Measurements from ENCODE around the gene SRPX2. TPM values are rescaled to one million over a fixed set of nuclear protein-coding genes. Genes with fewer than 3 reads are reported as not detected.

Gene SRPX2
- total RNA-seq, 6 experiments from 2014 or later, result 3.1 to 13.7 (median 3.7) TPM

DNA sequence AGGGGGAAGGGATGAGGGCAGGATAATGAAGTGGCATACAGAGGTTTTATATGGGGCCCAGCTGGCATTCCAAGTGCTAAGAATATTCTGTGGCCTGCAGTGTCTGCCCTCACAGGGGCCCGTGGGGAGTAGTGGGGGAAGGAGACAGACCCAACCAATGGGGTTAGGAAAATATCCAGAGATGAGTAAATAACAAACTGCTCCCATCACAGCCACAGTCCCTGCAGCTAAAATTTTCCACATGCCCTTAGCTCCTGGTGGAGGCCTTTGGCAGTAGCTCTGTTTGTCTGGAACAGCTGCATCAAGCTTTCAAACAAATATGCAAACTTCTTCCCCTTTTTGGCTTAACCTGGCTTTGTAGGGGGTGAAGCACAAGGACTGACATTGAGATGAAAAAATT, 3.1 kb downstream of the SRPX2 start:
- H3K36me3 ChIP-seq, result no peaks in the 10 kb centered on the region
- 17% methylated on average over 1 of the region's 1 CpG for WGBS (ENCODE audit: insufficient coverage, low coverage, low lambda C conversion rate, missing lambda C conversion rate)
- peak overlapping the region; percentile 80 to 83 (median 82) for H3K27ac ChIP-seq
- ATAC-seq, result peak in 3 of 4 donors; percentile 5 to 59 (median 20)
- intact Hi-C loops (cut with DNase I), result no loop called here
- DNase-seq, result no peak
- H3K9me3 ChIP-seq, result no peaks in the 10 kb centered on the region
- H3K4me3 ChIP-seq, result no peak overlapping the region
- peaks cover 0 to 34% (median 10%) of the 10 kb centered on the region in 4 donors for H3K4me1 ChIP-seq
- H3K27me3 ChIP-seq, result no peaks in the 10 kb centered on the region
- TF ChIP-seq POLR2A (IDR thresholded peaks at IDR 0.05) (no peak), CTCF (IDR thresholded peaks at IDR 0.05) (peak in 1 of 4 donors; percentile 16)

DNA sequence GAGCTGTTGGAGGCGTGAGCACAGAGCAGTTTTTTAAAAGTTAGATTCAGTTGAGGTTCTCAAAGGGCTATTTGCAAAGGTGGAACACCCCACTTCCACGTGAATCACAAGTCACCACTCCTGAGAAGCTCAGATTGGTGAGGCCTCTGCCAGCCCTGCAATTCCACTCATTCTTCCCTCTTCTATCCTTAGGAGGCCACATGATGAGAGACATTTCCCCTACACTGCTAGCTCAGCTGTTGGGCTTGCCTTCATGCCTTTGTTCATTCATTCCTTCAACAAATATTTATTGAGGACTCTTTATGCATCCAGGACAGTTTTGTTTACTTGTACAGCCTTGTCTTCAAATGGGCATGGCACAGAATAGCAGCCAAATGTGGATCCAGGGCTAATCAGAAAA, 3.7 kb downstream of the SRPX2 start:
- Histone ChIP-seq H3K9me3 (no peaks in the 10 kb centered on the region), H3K4me1 (peaks cover 0 to 34% (median 10%) of the 10 kb centered on the region in 4 donors), H3K36me3 (no peaks in the 10 kb centered on the region), H3K27ac (peak overlapping the region; percentile 80 to 83 (median 82)), H3K27me3 (no peaks in the 10 kb centered on the region), H3K4me3 (no peak overlapping the region)
- no peak for DNase-seq
- peak in 2 of 4 donors; percentile 12 to 27 for ATAC-seq
- intact Hi-C loops (cut with DNase I), result no loop called here
- TF ChIP-seq CTCF (IDR thresholded peaks at IDR 0.05) (no peak), POLR2A (IDR thresholded peaks at IDR 0.05) (no peak)
- WGBS (ENCODE audit: insufficient coverage, low coverage, low lambda C conversion rate, missing lambda C conversion rate), result 25% methylated on average over 2 of the region's 2 CpGs

- peak; percentile 27 to 62 (median 38) for ATAC-seq
Observed at GRCh38 chrX:100648458-100649417, 4.7 kb downstream of the SRPX2 start.

More at GRCh38 chrX:100648458-100649417, 4.7 kb downstream of the SRPX2 start:
- intact Hi-C loops (cut with DNase I), result no loop called here
- Histone ChIP-seq H3K27ac (peak overlapping the region; percentile 80 to 83 (median 82)), H3K27me3 (no peaks in the 10 kb centered on the region), H3K4me3 (no peak overlapping the region), H3K36me3 (no peaks in the 10 kb centered on the region), H3K9me3 (no peaks in the 10 kb centered on the region), H3K4me1 (peaks cover 0 to 34% (median 10%) of the 10 kb centered on the region in 4 donors)
- no peak for TF ChIP-seq CTCF (IDR thresholded peaks at IDR 0.05)
- TF ChIP-seq POLR2A (IDR thresholded peaks at IDR 0.05), result no peak
- no peak for DNase-seq
- 19% methylated on average over 8 of the region's 8 CpGs for WGBS (ENCODE audit: insufficient coverage, low coverage, low lambda C conversion rate, missing lambda C conversion rate)

Measured in right lobe of liver (tissue), 6 donors.